ENCODE measurements around the gene SLC4A9. TPM values are rescaled to one million over a fixed set of nuclear protein-coding genes. Genes with fewer than 3 reads are reported as not detected.
A peak's percentile ranks its signal among the peaks of the same experiment; 100 is the strongest.

Gene SLC4A9
- polyA plus RNA-seq, 4 donors: not detected

- peaks cover 0 to 16% (median 0%) of the 10 kb centered on the region in 3 donors for H3K4me1 ChIP-seq (ENCODE audit: control insufficient read depth in 3 of 3, insufficient read depth in 2 of 3, low read depth in 1 of 3, low read length in 2 of 3)
- H3K27me3 ChIP-seq (ENCODE audit: control insufficient read depth in 3 of 3, insufficient read depth in 3 of 3, low read length in 3 of 3): no peaks in the 10 kb centered on the region
- no peak for DNase-seq
- H3K4me3 ChIP-seq (ENCODE audit: low read depth in 1 of 3, low read length in 3 of 3): no peak overlapping the region
- H3K36me3 ChIP-seq (ENCODE audit: control insufficient read depth in 3 of 3, insufficient read depth in 2 of 3, low read depth in 1 of 3, low read length in 3 of 3): no peaks in the 10 kb centered on the region
- H3K9me3 ChIP-seq (ENCODE audit: control insufficient read depth in 2 of 2, insufficient read depth in 1 of 2, low read depth in 1 of 2, low read length in 1 of 2): no peaks in the 10 kb centered on the region
- WGBS, 3 donors: 91 to 96% (median 94%) methylated on average over 2 of the region's 2 CpGs
- no peak for FAIRE-seq
- no peak overlapping the region for H3K27ac ChIP-seq (ENCODE audit: low read depth in 1 of 3, low read length in 2 of 3)
Measured at GRCh38 chr5:140361901-140362300, 1.9 kb downstream of the SLC4A9 start.

GRCh38 chr5:140362311-140362710 lies 2.3 kb downstream of the SLC4A9 start:
- H3K4me1 ChIP-seq (ENCODE audit: control insufficient read depth in 3 of 3, insufficient read depth in 2 of 3, low read depth in 1 of 3, low read length in 2 of 3): peaks cover 0 to 12% (median 0%) of the 10 kb centered on the region in 3 donors
- FAIRE-seq: no peak
- H3K36me3 ChIP-seq (ENCODE audit: control insufficient read depth in 3 of 3, insufficient read depth in 2 of 3, low read depth in 1 of 3, low read length in 3 of 3): no peaks in the 10 kb centered on the region
- H3K4me3 ChIP-seq (ENCODE audit: low read depth in 1 of 3, low read length in 3 of 3): no peak overlapping the region
- H3K9me3 ChIP-seq (ENCODE audit: control insufficient read depth in 2 of 2, insufficient read depth in 1 of 2, low read depth in 1 of 2, low read length in 1 of 2): no peaks in the 10 kb centered on the region
- no peak for DNase-seq
- H3K27ac ChIP-seq (ENCODE audit: low read depth in 1 of 3, low read length in 2 of 3): no peak overlapping the region
- H3K27me3 ChIP-seq (ENCODE audit: control insufficient read depth in 3 of 3, insufficient read depth in 3 of 3, low read length in 3 of 3): no peaks in the 10 kb centered on the region
- WGBS, 3 donors: 85 to 89% (median 88%) methylated on average over 8 of the region's 8 CpGs

GRCh38 chr5:140362875-140363630 lies 3.1 kb downstream of the SLC4A9 start:
- FAIRE-seq (no peak), DNase-seq (peak; percentile 84 to 91)
- Histone ChIP-seq H3K4me3 (ENCODE audit: low read depth in 1 of 3, low read length in 3 of 3) (peak overlapping the region in 2 of 3 donors; percentile 17 to 38), H3K36me3 (ENCODE audit: control insufficient read depth in 3 of 3, insufficient read depth in 2 of 3, low read depth in 1 of 3, low read length in 3 of 3) (no peaks in the 10 kb centered on the region), H3K27me3 (ENCODE audit: control insufficient read depth in 3 of 3, insufficient read depth in 3 of 3, low read length in 3 of 3) (no peaks in the 10 kb centered on the region), H3K9me3 (ENCODE audit: control insufficient read depth in 2 of 2, insufficient read depth in 1 of 2, low read depth in 1 of 2, low read length in 1 of 2) (no peaks in the 10 kb centered on the region), H3K4me1 (ENCODE audit: control insufficient read depth in 3 of 3, insufficient read depth in 2 of 3, low read depth in 1 of 3, low read length in 2 of 3) (peaks cover 0 to 8% (median 0%) of the 10 kb centered on the region in 3 donors), H3K27ac (ENCODE audit: low read depth in 1 of 3, low read length in 2 of 3) (no peak overlapping the region)
- 11% methylated on average over 28 to 29 of the region's 29 CpGs for WGBS, 3 donors

- H3K36me3 ChIP-seq (ENCODE audit: control insufficient read depth in 3 of 3, insufficient read depth in 2 of 3, low read depth in 1 of 3, low read length in 3 of 3): no peaks in the 10 kb centered on the region
- H3K9me3 ChIP-seq (ENCODE audit: control insufficient read depth in 2 of 2, insufficient read depth in 1 of 2, low read depth in 1 of 2, low read length in 1 of 2): no peaks in the 10 kb centered on the region
- no peaks in the 10 kb centered on the region for H3K27me3 ChIP-seq (ENCODE audit: control insufficient read depth in 3 of 3, insufficient read depth in 3 of 3, low read length in 3 of 3)
- H3K4me3 ChIP-seq (ENCODE audit: low read depth in 1 of 3, low read length in 3 of 3): peak overlapping the region in 2 of 3 donors; percentile 17 to 38
- no peak for FAIRE-seq
- peaks cover 0 to 8% (median 0%) of the 10 kb centered on the region in 3 donors for H3K4me1 ChIP-seq (ENCODE audit: control insufficient read depth in 3 of 3, insufficient read depth in 2 of 3, low read depth in 1 of 3, low read length in 2 of 3)
- no peak for DNase-seq
- WGBS, 3 donors: 64 to 65% (median 65%) methylated on average over 20 of the region's 20 CpGs
- no peak overlapping the region for H3K27ac ChIP-seq (ENCODE audit: low read depth in 1 of 3, low read length in 2 of 3)
Measured at GRCh38 chr5:140363631-140364471, 3.9 kb downstream of the SLC4A9 start.

- H3K4me3 ChIP-seq (ENCODE audit: low read depth in 1 of 3, low read length in 3 of 3): no peak overlapping the region
- H3K27ac ChIP-seq (ENCODE audit: low read depth in 1 of 3, low read length in 2 of 3): no peak overlapping the region
- WGBS, 3 donors: 89 to 96% (median 92%) methylated on average over 3 of the region's 3 CpGs
- no peaks in the 10 kb centered on the region for H3K9me3 ChIP-seq (ENCODE audit: control insufficient read depth in 2 of 2, insufficient read depth in 1 of 2, low read depth in 1 of 2, low read length in 1 of 2)
- FAIRE-seq (no peak), DNase-seq (no peak)
- no peaks in the 10 kb centered on the region for H3K36me3 ChIP-seq (ENCODE audit: control insufficient read depth in 3 of 3, insufficient read depth in 2 of 3, low read depth in 1 of 3, low read length in 3 of 3)
- H3K27me3 ChIP-seq (ENCODE audit: control insufficient read depth in 3 of 3, insufficient read depth in 3 of 3, low read length in 3 of 3): no peaks in the 10 kb centered on the region
- peaks cover 0 to 8% (median 0%) of the 10 kb centered on the region in 3 donors for H3K4me1 ChIP-seq (ENCODE audit: control insufficient read depth in 3 of 3, insufficient read depth in 2 of 3, low read depth in 1 of 3, low read length in 2 of 3)
Measured at GRCh38 chr5:140364472-140364765, 4.4 kb downstream of the SLC4A9 start.

GRCh38 chr5:140365282-140365681 lies 5.3 kb downstream of the SLC4A9 start:
- 27 to 60% (median 52%) methylated on average over 3 of the region's 3 CpGs for WGBS, 3 donors
- DNase-seq (no peak), FAIRE-seq (no peak)
- H3K36me3 ChIP-seq (ENCODE audit: control insufficient read depth in 3 of 3, insufficient read depth in 2 of 3, low read depth in 1 of 3, low read length in 3 of 3): no peaks in the 10 kb centered on the region
- no peak overlapping the region for H3K27ac ChIP-seq (ENCODE audit: low read depth in 1 of 3, low read length in 2 of 3)
- H3K4me1 ChIP-seq (ENCODE audit: control insufficient read depth in 3 of 3, insufficient read depth in 2 of 3, low read depth in 1 of 3, low read length in 2 of 3): peaks cover 0 to 8% (median 0%) of the 10 kb centered on the region in 3 donors
- H3K27me3 ChIP-seq (ENCODE audit: control insufficient read depth in 3 of 3, insufficient read depth in 3 of 3, low read length in 3 of 3): no peaks in the 10 kb centered on the region
- H3K4me3 ChIP-seq (ENCODE audit: low read depth in 1 of 3, low read length in 3 of 3): no peak overlapping the region
- H3K9me3 ChIP-seq (ENCODE audit: control insufficient read depth in 2 of 2, insufficient read depth in 1 of 2, low read depth in 1 of 2, low read length in 1 of 2): no peaks in the 10 kb centered on the region

- Histone ChIP-seq H3K27ac (ENCODE audit: low read depth in 1 of 3, low read length in 2 of 3) (no peak overlapping the region), H3K4me3 (ENCODE audit: low read depth in 1 of 3, low read length in 3 of 3) (no peak overlapping the region), H3K9me3 (ENCODE audit: control insufficient read depth in 2 of 2, insufficient read depth in 1 of 2, low read depth in 1 of 2, low read length in 1 of 2) (no peaks in the 10 kb centered on the region), H3K4me1 (ENCODE audit: control insufficient read depth in 3 of 3, insufficient read depth in 2 of 3, low read depth in 1 of 3, low read length in 2 of 3) (peaks cover 0 to 8% (median 0%) of the 10 kb centered on the region in 3 donors), H3K36me3 (ENCODE audit: control insufficient read depth in 3 of 3, insufficient read depth in 2 of 3, low read depth in 1 of 3, low read length in 3 of 3) (no peaks in the 10 kb centered on the region), H3K27me3 (ENCODE audit: control insufficient read depth in 3 of 3, insufficient read depth in 3 of 3, low read length in 3 of 3) (no peaks in the 10 kb centered on the region)
- no peak for FAIRE-seq
- no peak for DNase-seq
- 90 to 99% (median 94%) methylated on average over 4 of the region's 4 CpGs for WGBS, 3 donors
Measured at GRCh38 chr5:140365941-140366340, 5.9 kb downstream of the SLC4A9 start.

- 51 to 78% (median 66%) methylated on average over 7 of the region's 7 CpGs for WGBS, 3 donors
- no peak for DNase-seq
- Histone ChIP-seq H3K4me3 (ENCODE audit: low read depth in 1 of 3, low read length in 3 of 3) (no peak overlapping the region), H3K4me1 (ENCODE audit: control insufficient read depth in 3 of 3, insufficient read depth in 2 of 3, low read depth in 1 of 3, low read length in 2 of 3) (peaks cover 0 to 8% (median 0%) of the 10 kb centered on the region in 3 donors), H3K9me3 (ENCODE audit: control insufficient read depth in 2 of 2, insufficient read depth in 1 of 2, low read depth in 1 of 2, low read length in 1 of 2) (no peaks in the 10 kb centered on the region), H3K27ac (ENCODE audit: low read depth in 1 of 3, low read length in 2 of 3) (no peak overlapping the region), H3K36me3 (ENCODE audit: control insufficient read depth in 3 of 3, insufficient read depth in 2 of 3, low read depth in 1 of 3, low read length in 3 of 3) (no peaks in the 10 kb centered on the region), H3K27me3 (ENCODE audit: control insufficient read depth in 3 of 3, insufficient read depth in 3 of 3, low read length in 3 of 3) (no peaks in the 10 kb centered on the region)
- FAIRE-seq: no peak
Measured at GRCh38 chr5:140366589-140367255, 6.7 kb downstream of the SLC4A9 start.
